Cardiac fibroblast (primary cell): Measurements from ENCODE around the gene PIK3R1.
A peak's percentile ranks its signal among the peaks of the same experiment; 100 is the strongest.

Experiments used
- DNase-seq, 2 donors: peaks; one replicate each; pipeline versions ENCODE4 v3.0.0 to v3.0.0-alpha.2; 2010; ENCODE audit warnings: low read depth in 2 of 2
- H3K4me3 ChIP-seq, 2 donors: replicated peaks in 1 of 2; 1 replicate in 1 of 2; 2 replicates in 1 of 2; pipeline ENCODE4 v1.5.1; 2011; ENCODE audit warnings: low read depth in 2 of 2, low read length in 2 of 2, mild to moderate bottlenecking in 2 of 2, moderate library complexity in 1 of 2
- TF ChIP-seq, protein P1 (sequence below): IDR thresholded peaks from one replicate; pipeline ENCODE4 v1.5.1; 2011; ENCODE audit warnings: low read depth, mild to moderate bottlenecking, low read length, inconsistent platforms

The PIK3R1 gene

DNA sequence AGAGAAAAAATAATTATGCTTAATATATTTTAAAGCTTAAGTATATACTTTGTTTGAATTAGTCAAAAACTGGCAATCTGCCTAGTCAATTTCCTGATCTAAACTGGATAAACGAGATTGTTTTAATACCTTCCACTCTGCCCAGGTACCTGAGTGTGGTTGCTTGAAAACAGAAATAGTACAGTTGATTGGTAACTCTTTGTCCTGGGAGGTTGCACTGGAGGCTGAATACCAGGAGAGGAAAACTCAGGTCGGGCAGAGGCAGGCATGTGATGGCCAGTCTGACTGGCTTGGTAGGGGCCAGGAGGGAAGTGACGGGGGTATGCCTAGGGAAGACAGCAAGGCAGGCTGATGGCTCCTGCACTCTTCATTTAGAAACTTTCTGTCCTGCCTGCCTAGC lies 80.2 kb downstream of the PIK3R1 start:
- no peak for DNase-seq
- TF ChIP-seq, protein P1, sequence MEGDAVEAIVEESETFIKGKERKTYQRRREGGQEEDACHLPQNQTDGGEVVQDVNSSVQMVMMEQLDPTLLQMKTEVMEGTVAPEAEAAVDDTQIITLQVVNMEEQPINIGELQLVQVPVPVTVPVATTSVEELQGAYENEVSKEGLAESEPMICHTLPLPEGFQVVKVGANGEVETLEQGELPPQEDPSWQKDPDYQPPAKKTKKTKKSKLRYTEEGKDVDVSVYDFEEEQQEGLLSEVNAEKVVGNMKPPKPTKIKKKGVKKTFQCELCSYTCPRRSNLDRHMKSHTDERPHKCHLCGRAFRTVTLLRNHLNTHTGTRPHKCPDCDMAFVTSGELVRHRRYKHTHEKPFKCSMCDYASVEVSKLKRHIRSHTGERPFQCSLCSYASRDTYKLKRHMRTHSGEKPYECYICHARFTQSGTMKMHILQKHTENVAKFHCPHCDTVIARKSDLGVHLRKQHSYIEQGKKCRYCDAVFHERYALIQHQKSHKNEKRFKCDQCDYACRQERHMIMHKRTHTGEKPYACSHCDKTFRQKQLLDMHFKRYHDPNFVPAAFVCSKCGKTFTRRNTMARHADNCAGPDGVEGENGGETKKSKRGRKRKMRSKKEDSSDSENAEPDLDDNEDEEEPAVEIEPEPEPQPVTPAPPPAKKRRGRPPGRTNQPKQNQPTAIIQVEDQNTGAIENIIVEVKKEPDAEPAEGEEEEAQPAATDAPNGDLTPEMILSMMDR, result no peak
- no peak overlapping the region for H3K4me3 ChIP-seq

DNA sequence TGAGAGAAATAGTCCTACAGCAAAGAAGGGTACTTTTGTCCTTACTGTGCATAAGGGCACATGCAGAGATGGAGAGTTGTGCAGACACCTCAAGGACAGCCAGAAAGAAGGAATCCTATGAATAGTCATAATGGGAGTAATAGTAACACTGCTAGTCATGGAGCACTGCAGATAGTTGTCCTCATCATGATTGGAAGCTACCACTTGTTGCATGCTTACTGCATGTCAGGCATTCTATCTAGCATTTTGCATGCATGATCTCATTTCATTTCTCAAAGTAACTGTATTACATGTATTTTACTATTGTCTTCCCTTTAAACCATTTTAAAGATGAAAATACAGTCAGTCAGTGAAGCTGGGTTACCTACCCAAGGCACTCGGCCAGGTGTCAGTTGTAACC lies 81.3 kb downstream of the PIK3R1 start:
- TF ChIP-seq, protein P1, result no peak
- DNase-seq, result no peak
- no peak overlapping the region for H3K4me3 ChIP-seq

DNA sequence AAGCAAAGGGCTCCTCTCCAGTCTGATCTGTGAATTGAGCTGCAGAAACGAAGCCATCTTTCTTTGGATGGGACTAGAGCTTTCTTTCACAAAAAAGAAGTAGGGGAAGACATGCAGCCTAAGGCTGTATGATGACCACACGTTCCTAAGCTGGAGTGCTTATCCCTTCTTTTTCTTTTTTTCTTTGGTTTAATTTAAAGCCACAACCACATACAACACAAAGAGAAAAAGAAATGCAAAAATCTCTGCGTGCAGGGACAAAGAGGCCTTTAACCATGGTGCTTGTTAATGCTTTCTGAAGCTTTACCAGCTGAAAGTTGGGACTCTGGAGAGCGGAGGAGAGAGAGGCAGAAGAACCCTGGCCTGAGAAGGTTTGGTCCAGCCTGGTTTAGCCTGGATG lies 82.1 kb downstream of the PIK3R1 start:
- no peak for DNase-seq
- TF ChIP-seq, protein P1, result no peak

DNA sequence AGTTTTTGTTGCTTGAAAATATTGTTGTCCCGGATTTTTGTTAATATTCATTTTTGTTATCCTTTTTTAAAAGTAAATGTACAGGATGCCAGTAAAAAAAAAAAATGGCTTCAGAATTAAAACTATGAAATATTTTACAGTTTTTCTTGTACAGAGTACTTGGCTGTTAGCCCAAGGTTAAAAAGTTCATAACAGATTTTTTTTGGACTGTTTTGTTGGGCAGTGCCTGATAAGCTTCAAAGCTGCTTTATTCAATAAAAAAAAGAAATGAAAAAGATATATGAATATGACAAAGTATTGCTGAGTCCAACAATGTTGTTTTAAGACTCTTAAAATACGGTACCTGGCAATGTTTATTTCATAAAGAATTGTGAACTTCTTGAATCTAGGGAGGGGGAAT lies 82.9 kb downstream of the PIK3R1 start:
- no peak overlapping the region for H3K4me3 ChIP-seq
- TF ChIP-seq, protein P1, result no peak
- DNase-seq, result no peak

More for the DNA sequence above, 82.1 kb downstream of the PIK3R1 start:
- no peak overlapping the region for H3K4me3 ChIP-seq

DNA sequence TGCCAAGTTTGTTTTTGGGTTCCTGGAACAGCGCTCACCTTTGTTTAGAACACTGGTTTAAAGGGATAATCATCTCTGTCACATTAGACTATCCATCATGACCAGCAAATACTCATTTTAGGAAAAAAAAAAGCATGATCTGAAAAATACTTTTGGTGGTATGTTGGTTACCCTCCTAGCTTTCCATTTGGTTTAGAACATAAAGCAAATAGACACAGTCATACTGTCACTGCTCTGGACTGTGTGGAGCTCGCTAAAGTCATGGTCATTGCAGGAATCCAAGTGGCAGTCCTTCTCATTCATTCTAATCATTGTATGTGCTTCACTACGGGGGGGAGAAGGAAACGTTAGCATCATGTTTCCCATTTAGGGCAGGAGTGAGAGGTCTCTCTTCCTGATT lies 83.5 kb downstream of the PIK3R1 start:
- DNase-seq, result no peak
- H3K4me3 ChIP-seq, result no peak overlapping the region
- TF ChIP-seq, protein P1, result no peak

DNA sequence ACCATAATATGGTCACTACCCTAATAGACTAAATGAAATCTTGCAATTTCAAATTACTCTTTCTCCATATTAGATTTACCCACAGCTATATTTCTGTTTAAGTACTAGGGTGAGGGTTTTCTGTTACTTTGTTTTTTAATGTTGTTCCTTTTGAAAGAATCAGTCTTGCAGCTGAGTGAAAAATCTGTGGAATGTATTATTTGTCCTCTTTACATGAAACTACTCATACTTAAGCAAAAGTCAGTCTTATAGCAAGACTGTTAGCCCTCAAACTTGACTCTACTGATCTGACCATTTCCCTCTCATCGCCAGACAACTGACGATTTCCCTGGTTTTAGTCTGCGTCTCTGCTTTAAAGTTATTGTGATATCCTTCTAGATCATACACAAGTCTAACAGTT lies 84.0 kb downstream of the PIK3R1 start:
- no peak for DNase-seq
- TF ChIP-seq, protein P1, result no peak
- no peak overlapping the region for H3K4me3 ChIP-seq

DNA sequence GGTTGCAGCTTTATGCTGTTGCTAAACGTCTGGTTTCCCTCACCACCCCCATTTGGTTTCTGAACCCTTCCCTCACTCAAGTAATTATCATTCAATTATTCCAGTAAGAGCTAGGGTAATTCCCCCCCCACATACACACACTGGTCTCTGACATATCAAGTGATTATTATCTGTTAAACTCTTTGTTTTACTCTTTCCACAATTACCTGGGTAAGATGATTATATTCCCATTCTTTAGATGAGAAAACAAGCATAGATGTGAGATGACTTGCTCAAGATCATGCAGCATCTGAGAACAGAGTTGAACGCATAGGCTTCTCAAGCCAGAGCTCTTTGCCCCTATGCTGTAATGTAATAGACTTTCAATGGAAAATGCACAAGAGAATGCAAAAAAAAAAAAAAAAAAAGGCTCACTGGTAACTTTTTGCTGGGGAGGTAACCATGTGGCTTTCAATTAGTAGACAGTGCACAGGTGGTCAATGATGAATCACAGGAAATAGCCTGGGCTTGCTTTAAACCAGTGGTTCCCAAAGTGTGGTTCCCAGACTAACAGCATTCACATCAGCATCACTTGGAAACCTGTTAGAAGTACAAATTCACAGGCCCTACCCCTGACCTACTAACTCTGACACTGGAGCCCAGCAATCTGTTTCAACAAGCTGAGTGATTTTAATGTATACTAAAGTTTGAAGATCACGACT lies 87.6 kb downstream of the PIK3R1 start:
- peak in 1 of 2 donors; percentile 53 for DNase-seq
- H3K4me3 ChIP-seq, result no peak overlapping the region
- TF ChIP-seq, protein P1, result no peak
